Vagina (tissue), 2 donors: ENCODE results near the gene PAXX. TPM values are rescaled to one million over a fixed set of nuclear protein-coding genes. Genes with fewer than 3 reads are reported as not detected.

Source experiments
- DNase-seq, 2 donors: peaks; one replicate each; pipeline ENCODE4 v3.0.0-alpha.2; 2017; ENCODE audit errors: extremely low spot score in 2 of 2
- H3K27ac ChIP-seq: fragments of 200-600 bp; sonication (generic); one replicate; pipeline ENCODE4 v1.5.1; 2019
- H3K27me3 ChIP-seq: fragments of 200-600 bp; sonication (generic); one replicate; pipeline ENCODE4 v1.5.1; 2019
- H3K36me3 ChIP-seq, 2 donors: fragments of 200-600 bp; sonication (generic); one replicate each; pipeline ENCODE4 v1.5.1; 2017 to 2019
- H3K4me1 ChIP-seq: fragments of 200-600 bp; sonication (generic); one replicate; pipeline ENCODE4 v1.5.1; 2019
- H3K4me3 ChIP-seq, 2 donors: fragments of 200-600 bp; sonication (generic); 1 replicate in 1 of 2; 2 replicates in 1 of 2; pipeline ENCODE4 v1.5.1; 2016 to 2019
- H3K9me3 ChIP-seq: fragments of 200-600 bp; sonication (generic); one replicate; pipeline ENCODE4 v1.5.1; 2019
- CTCF ChIP-seq, 3 experiments: fragments of 450-650 bp in 2 of 3; fragments of 200-600 bp in 1 of 3; sonication (generic) in 1 of 3; IDR thresholded peaks; one replicate each; pipeline ENCODE4 v1.5.1; 2017 to 2019; ENCODE audit warnings: antibody characterized with exemption in 3 of 3, mild to moderate bottlenecking in 2 of 3, moderate library complexity in 2 of 3
- POLR2A ChIP-seq, 2 donors: fragments of 450-650 bp; IDR thresholded peaks; one replicate each; pipeline ENCODE4 v1.6.1; 2017; ENCODE audit warnings: antibody characterized with exemption in 2 of 2, mild to moderate bottlenecking in 2 of 2, moderate library complexity in 2 of 2
- POLR2AphosphoS5 ChIP-seq, 2 donors: sonication (generic); formaldehyde crosslinking; IDR thresholded peaks; one replicate each; pipeline ENCODE4 v1.9.0; 2017; ENCODE audit warnings: antibody characterized with exemption in 2 of 2, mild to moderate bottlenecking in 2 of 2, low read depth in 1 of 2; ENCODE audit not compliant: insufficient read depth in 1 of 2
- intact Hi-C: fragments of 100-400 bp; cut with DNase I; formaldehyde crosslinking; loops from one replicate; pipeline ENCODE4 v1.15.1; 2023
- total RNA-seq: library from RNA; depleted of rRNA; stranded (reverse); fragments of >200 nt; gene quantifications from one replicate; pipeline ENCODE4 v1.2.3, GENCODE V29; 2016

PAXX gene
- total RNA-seq, 1 donor from 2014 or later = 62.9 TPM

DNA sequence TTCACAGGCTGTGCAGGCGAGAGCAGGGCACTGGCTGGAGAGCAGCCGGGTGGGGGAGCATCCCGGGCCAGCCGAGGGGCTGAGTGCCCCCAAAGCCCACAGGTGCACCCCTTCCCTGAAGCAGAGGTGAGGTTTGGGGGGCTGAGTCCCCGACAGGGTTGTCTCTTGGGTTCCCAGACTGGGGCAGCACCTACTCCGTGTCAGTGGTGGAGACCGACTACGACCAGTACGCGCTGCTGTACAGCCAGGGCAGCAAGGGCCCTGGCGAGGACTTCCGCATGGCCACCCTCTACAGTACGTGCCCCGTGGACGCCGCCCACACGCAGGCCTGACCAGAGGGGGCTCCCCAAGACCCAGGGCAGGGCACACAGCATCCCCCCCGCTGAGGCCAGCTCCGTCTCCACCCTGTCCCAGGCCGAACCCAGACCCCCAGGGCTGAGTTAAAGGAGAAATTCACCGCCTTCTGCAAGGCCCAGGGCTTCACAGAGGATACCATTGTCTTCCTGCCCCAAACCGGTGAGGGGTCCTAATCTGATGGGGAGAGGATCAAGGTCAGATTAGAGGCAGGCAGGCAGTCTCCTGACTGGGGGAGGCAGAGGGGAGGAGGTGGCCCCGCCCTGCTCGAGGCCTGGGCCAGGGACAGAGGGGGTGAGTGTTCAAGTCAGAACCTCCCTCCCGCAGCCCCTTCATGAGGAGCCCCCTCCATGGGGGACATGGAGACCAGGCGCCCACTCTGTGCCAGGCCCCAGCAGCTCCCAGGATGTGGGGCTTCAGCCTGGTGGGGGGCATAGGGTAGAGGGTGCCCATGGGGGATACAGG lies 12.2 kb upstream of the PAXX start:
- intact Hi-C loops = no loop called here
- DNase-seq = no peak
- Histone ChIP-seq H3K9me3 (no peaks in the 10 kb centered on the region), H3K4me3 (no peak overlapping the region), H3K27me3 (no peaks in the 10 kb centered on the region), H3K27ac (no peak overlapping the region), H3K36me3 (no peaks in the 10 kb centered on the region), H3K4me1 (peaks cover 49% of the 10 kb centered on the region)
- no peak for TF ChIP-seq POLR2AphosphoS5 (IDR thresholded peaks at IDR 0.05; ENCODE audit: insufficient read depth in 1 of 2, low read depth in 1 of 2)
- no peak for TF ChIP-seq CTCF (IDR thresholded peaks at IDR 0.05)
- TF ChIP-seq POLR2A (IDR thresholded peaks at IDR 0.05) = no peak

DNA sequence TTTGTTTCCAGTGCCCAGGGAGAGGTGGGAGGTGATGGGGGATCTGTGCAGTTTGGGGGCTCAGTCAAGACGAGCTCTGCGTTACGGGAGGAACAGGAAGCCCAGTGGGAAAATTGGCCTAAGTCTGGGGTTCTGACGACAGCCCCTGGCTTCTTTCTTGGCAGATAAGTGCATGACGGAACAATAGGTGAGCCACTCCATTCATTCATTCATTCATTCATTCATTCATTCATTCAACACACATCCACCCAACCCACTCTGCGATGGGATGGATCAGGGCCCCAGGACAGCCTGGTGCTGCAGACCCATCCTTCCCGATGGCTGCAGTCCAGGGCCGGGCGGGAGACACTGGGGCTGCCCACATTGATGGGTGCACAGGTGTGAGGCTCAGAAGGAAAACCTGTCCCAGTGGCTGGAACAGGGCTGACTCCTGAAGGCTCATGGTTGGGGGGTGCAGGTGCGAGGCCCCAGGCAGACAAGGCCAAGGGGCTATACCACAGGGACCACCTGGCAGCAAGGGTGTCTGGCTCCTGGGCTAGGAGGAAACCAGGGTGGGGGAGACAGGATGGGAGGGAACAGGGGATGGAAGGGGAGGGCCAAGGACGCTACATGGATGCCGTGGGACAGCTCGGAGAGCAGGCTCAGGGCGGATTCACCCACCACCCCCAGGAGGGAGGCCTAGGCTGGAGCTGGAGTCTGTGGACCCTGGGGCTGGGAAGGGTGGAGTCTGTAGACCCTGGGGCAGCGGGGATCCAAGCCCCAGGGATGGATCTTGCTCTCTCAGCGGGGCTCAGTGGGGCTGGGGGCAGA lies 11.3 kb upstream of the PAXX start:
- Histone ChIP-seq H3K36me3 (no peaks in the 10 kb centered on the region), H3K4me1 (peaks cover 49% of the 10 kb centered on the region), H3K9me3 (no peaks in the 10 kb centered on the region), H3K27me3 (peaks cover 6% of the 10 kb centered on the region), H3K27ac (no peak overlapping the region), H3K4me3 (no peak overlapping the region)
- intact Hi-C loops = no loop called here
- DNase-seq = no peak
- TF ChIP-seq POLR2A (IDR thresholded peaks at IDR 0.05) (no peak), POLR2AphosphoS5 (IDR thresholded peaks at IDR 0.05; ENCODE audit: insufficient read depth in 1 of 2, low read depth in 1 of 2) (no peak), CTCF (IDR thresholded peaks at IDR 0.05) (no peak)

DNA sequence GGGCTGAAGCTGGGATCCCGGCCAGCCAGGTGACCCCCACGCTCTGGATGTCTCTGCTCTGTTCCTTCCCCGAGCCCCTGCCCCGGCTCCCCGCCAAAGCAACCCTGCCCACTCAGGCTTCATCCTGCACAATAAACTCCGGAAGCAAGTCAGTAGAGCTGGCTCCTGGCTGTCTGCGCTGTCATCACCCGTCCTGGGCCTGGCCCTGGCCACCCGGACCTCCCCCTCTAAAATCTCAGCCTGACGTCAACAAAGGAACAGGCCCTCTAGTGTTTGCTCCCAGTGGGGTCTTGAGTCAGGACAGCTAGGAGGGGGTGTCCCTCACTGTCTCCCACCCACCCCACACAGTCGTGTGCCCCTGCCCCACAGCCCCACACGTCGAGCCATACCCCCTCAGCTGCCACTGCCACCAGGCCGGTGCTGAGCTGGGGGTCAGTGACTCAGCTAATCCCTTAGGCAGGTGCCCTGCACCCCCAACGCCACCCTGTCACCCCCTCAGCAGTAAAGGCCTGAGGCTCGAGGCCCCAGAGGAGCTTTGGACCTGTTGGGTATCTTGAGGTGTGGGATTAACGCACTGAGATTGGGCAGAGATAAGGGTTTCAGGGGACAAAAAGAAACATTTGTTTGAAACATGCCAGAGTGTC lies 10.5 kb upstream of the PAXX start:
- Histone ChIP-seq H3K36me3 (no peaks in the 10 kb centered on the region), H3K4me3 (no peak overlapping the region), H3K4me1 (peaks cover 44% of the 10 kb centered on the region), H3K9me3 (no peaks in the 10 kb centered on the region), H3K27ac (no peak overlapping the region), H3K27me3 (peaks cover 6% of the 10 kb centered on the region)
- DNase-seq = no peak
- TF ChIP-seq POLR2AphosphoS5 (IDR thresholded peaks at IDR 0.05; ENCODE audit: insufficient read depth in 1 of 2, low read depth in 1 of 2) = no peak
- no peak for TF ChIP-seq CTCF (IDR thresholded peaks at IDR 0.05)
- no peak for TF ChIP-seq POLR2A (IDR thresholded peaks at IDR 0.05)
- intact Hi-C loops = no loop called here

DNA sequence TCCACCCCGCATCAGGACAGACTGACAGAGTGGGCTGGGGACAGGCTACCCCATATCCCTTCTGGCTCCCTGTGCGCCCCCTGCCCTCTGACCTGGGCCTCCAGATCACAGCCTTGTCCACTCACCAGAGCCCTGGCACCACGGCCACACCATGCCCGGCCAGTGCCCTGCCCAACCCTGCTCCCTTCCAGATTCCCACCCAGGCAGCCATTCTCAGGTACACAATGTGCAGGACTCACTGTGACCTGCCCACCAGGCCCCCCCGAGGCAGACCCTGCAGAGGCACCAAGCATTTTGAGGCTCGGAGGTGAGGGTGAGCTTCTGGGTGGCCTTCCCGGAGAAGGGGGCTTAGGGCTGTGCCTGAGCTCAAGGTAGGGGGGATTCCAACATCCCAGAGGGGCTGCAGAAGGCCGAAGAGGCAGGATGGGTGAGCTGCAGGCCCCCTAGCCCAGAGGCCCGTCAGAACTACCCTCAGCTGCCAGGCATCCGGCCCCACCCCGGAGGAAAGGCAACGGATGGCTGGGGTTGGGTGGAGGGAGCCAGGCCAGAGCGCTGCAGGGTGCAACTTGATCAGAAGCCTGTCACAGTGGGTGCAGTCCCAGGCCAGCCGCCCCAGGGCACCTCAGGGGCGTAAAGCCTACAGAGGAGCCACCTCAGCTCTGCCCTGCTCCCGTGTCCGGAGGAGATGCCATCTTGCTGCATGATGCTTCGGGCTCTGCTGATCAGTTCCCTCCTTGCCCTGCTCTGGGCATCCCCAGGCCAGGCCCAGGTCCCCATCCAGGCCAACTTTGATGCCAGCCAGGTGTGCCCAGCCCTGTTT lies 9.8 kb upstream of the PAXX start, which contains the start of gene LCNL1:
Gene LCNL1, plus strand, starts transcription at position 762 of the 820 bp plus-strand sequence. CDS start 594 bp downstream, outside the sequence.
- Histone ChIP-seq H3K27me3 (peaks cover 6% of the 10 kb centered on the region), H3K36me3 (no peaks in the 10 kb centered on the region), H3K27ac (no peak within 1 kb of the TSS), H3K4me1 (peaks cover 38% of the 10 kb centered on the region), H3K4me3 (no peak within 1 kb of the TSS), H3K9me3 (no peaks in the 10 kb centered on the region)
- intact Hi-C loops = no loop called here
- DNase-seq = no peak
- no peak for TF ChIP-seq POLR2AphosphoS5 (IDR thresholded peaks at IDR 0.05; ENCODE audit: insufficient read depth in 1 of 2, low read depth in 1 of 2)
- TF ChIP-seq POLR2A (IDR thresholded peaks at IDR 0.05) = no peak
- TF ChIP-seq CTCF (IDR thresholded peaks at IDR 0.05) = no peak
